Testis (tissue), 3 donors: ENCODE results near the gene OR2T1. TPM values are rescaled to one million over a fixed set of nuclear protein-coding genes. Genes with fewer than 3 reads are reported as not detected.

Experiments used
- DNase-seq: peaks from one replicate; pipeline ENCODE4 v3.0.0-alpha.2; 2019
- H3K27ac ChIP-seq, 2 donors: fragments of 200-600 bp; sonication (generic); one replicate each; pipeline ENCODE4 v1.5.1; 2019
- H3K27me3 ChIP-seq: fragments of 200-600 bp; sonication (generic); one replicate; pipeline ENCODE4 v1.5.1; 2019
- H3K36me3 ChIP-seq: fragments of 200-600 bp; sonication (generic); one replicate; pipeline ENCODE4 v1.5.1; 2017; ENCODE audit warnings: low read depth; ENCODE audit errors: missing control alignments
- H3K4me1 ChIP-seq: fragments of 200-600 bp; sonication (generic); one replicate; pipeline ENCODE4 v1.5.1; 2019
- H3K4me3 ChIP-seq, 2 donors: fragments of 200-600 bp; sonication (generic); one replicate each; pipeline ENCODE4 v1.5.1; 2017 to 2019
- H3K9me3 ChIP-seq: fragments of 200-600 bp; sonication (generic); one replicate; pipeline ENCODE4 v1.5.1; 2017
- CTCF ChIP-seq, 3 experiments: fragments of 450-650 bp in 2 of 3; fragments of 200-600 bp in 1 of 3; sonication (generic) in 1 of 3; IDR thresholded peaks; one replicate each; pipeline ENCODE4 v1.5.1; 2016 to 2019; ENCODE audit warnings: antibody characterized with exemption in 3 of 3, mild to moderate bottlenecking in 2 of 3, moderate library complexity in 1 of 3
- POLR2A ChIP-seq: fragments of 450-650 bp; IDR thresholded peaks from one replicate; pipeline ENCODE4 v1.6.1; 2017; ENCODE audit warnings: antibody characterized with exemption, mild to moderate bottlenecking, moderate library complexity
- WGBS, 2 donors: methylation state at CpG; one replicate each; pipeline ENCODE4 v1.1.5; 2018; 5-methylcytosine and 5-hydroxymethylcytosine counted together
- intact Hi-C: fragments of 100-400 bp; cut with DNase I; formaldehyde crosslinking; loops from one replicate; pipeline ENCODE4 v1.15.1; 2023; ENCODE audit warnings: low total_unique reads
- polyA plus RNA-seq: library from polyadenylated mRNA; stranded (reverse); fragments of 350-450 nt; fragmentation: Illumina TruSeq; extraction: RNeasy Lipid Tissue Mini Kit (QIAGEN cat#74804); gene quantifications from one replicate; pipeline ENCODE4 v1.2.3, GENCODE V29; 2014; ENCODE audit warnings: low read depth, low replicate concordance; ENCODE audit not compliant: insufficient read depth
- total RNA-seq, 2 donors: library from RNA; depleted of rRNA; stranded (reverse); fragments of >200 nt; gene quantifications; one replicate each; pipeline ENCODE4 v1.2.3, GENCODE V29; 2016

The OR2T1 gene
- total and polyA plus RNA-seq, 3 donors from 2014 or later = not detected

DNA sequence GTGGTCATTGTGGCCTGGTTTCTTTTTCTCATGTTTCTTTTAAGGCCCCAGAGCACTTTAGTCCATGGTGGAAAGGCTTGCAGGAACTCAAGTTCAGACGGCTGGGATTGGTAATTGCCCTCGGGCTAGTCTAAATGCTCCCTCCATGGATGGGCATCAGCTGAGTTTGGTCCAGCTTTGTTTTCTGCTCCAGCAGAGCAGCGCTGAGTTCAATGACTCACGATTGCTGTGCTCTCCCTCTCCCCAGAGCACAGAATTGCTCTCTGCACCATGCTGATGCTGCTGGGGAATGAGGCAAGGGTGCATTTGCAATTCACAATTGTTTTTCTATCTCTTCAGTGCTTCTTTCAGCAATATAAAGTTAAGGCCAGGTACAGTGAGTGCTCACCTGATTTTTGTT is 29.1 kb upstream of the OR2T1 start:
- intact Hi-C loops = no loop called here
- Histone ChIP-seq H3K36me3 (no peaks in the 10 kb centered on the region), H3K9me3 (no peaks in the 10 kb centered on the region), H3K4me1 (no peaks in the 10 kb centered on the region), H3K27ac (no peak overlapping the region), H3K4me3 (no peak overlapping the region), H3K27me3 (no peaks in the 10 kb centered on the region)
- DNase-seq = no peak
- WGBS, 2 donors = 78 to 84% methylated on average over 4 of the region's 4 CpGs
- TF ChIP-seq CTCF (IDR thresholded peaks at IDR 0.05) = no peak
- TF ChIP-seq POLR2A = no peak

DNA sequence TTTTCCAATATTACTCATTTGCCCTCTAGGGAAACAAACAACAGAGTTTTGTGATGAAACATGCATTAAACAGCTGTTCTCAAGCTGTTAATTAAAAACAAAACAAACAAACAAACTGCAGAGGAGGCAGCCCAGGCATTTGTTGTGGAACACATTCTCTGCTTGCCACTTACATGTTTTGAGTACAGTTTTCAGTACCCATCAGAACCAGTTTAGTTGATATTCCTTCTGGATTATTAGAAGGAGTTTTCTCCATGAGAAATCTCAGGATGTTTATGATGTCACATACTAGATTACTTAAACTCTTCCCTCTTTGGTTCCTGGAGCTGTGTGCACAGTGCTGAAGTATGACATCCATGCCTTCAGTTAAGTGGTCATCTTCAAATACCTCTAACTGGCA is 27.4 kb upstream of the OR2T1 start, which contains the start of gene OR2T6:
TSS of gene OR2T6 (plus strand) at position 301 of the 400 bp plus-strand sequence. CDS start 11,863 bp downstream, outside the sequence.
- H3K4me1 ChIP-seq = no peaks in the 10 kb centered on the region
- no peak within 1 kb of the TSS for H3K4me3 ChIP-seq
- no peaks in the 10 kb centered on the region for H3K9me3 ChIP-seq
- H3K27me3 ChIP-seq = no peaks in the 10 kb centered on the region
- TF ChIP-seq POLR2A (no peak), CTCF (IDR thresholded peaks at IDR 0.05) (no peak)
- no peak for DNase-seq
- H3K36me3 ChIP-seq = no peaks in the 10 kb centered on the region
- no peak within 1 kb of the TSS for H3K27ac ChIP-seq
- intact Hi-C loops = no loop called here

- Histone ChIP-seq H3K27me3 (no peaks in the 10 kb centered on the region), H3K4me3 (no peak overlapping the region), H3K36me3 (no peaks in the 10 kb centered on the region), H3K27ac (no peak overlapping the region), H3K4me1 (no peaks in the 10 kb centered on the region), H3K9me3 (no peaks in the 10 kb centered on the region)
- intact Hi-C loops = no loop called here
- DNase-seq = no peak
- TF ChIP-seq CTCF (IDR thresholded peaks at IDR 0.05) (no peak), POLR2A (no peak)
- WGBS, 2 donors = 79 to 81% methylated on average over 3 of the region's 3 CpGs
Measured at GRCh38 chr1:248376916-248377315, 25.9 kb upstream of the OR2T1 start.

- Histone ChIP-seq H3K4me3 (no peak overlapping the region), H3K4me1 (no peaks in the 10 kb centered on the region), H3K27me3 (no peaks in the 10 kb centered on the region), H3K27ac (no peak overlapping the region), H3K9me3 (no peaks in the 10 kb centered on the region), H3K36me3 (no peaks in the 10 kb centered on the region)
- no peak for TF ChIP-seq POLR2A
- TF ChIP-seq CTCF (IDR thresholded peaks at IDR 0.05) = no peak
- intact Hi-C loops = no loop called here
- WGBS, 2 donors = 85 to 90% methylated on average over 3 of the region's 3 CpGs
- no peak for DNase-seq
Measured at GRCh38 chr1:248380854-248381253, 22.0 kb upstream of the OR2T1 start.

- intact Hi-C loops = no loop called here
- H3K4me1 ChIP-seq = no peaks in the 10 kb centered on the region
- 74 to 78% methylated on average over 2 of the region's 2 CpGs for WGBS, 2 donors
Measured at GRCh38 chr1:248388426-248388825, 14.4 kb upstream of the OR2T1 start.

More at GRCh38 chr1:248388426-248388825, 14.4 kb upstream of the OR2T1 start:
- TF ChIP-seq POLR2A (no peak), CTCF (IDR thresholded peaks at IDR 0.05) (no peak)
- no peaks in the 10 kb centered on the region for H3K27me3 ChIP-seq
- H3K36me3 ChIP-seq = no peaks in the 10 kb centered on the region
- H3K9me3 ChIP-seq = no peaks in the 10 kb centered on the region
- DNase-seq = no peak
- no peak overlapping the region for H3K4me3 ChIP-seq
- no peak overlapping the region for H3K27ac ChIP-seq
